ENCODE results near the gene FGD2. TPM values are rescaled to one million over a fixed set of nuclear protein-coding genes. Genes with fewer than 3 reads are reported as not detected.

Gene FGD2
- total RNA-seq, 1 experiment from 2014 or later, result 0.13 TPM

DNA sequence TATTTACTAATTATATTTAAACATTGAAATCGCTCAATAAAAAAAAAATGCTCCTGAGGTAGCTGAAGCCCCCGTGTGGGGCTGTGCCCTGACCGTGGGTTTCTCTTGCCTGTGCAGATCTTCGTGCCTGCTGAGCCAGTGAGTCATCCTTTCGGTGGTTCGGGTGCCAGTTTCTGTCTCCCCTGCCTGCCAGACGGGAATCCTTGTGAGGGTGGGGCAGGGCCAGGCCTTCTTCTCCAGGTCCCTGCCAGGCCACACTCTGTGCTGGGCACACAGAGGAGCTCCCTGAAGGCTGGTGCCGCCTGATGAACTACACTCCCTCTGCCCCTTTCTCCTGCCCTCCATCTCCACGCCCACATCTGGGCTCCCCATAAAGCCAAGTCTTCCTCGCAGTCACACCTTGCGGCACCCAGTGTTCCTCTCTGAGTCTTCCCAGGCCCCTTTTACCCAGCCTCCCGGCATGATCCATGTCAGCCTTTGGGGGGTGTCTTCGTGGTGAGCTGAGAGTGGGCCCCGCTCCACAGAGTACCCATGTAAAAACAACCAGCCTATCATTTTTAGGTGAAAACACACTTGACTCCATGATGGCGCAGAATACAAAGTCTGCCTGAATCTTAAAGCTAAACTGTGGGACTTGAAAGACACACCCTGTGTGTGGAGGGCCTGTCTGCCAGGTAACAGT lies 19.3 kb downstream of the FGD2 start:
- no peak overlapping the region for H4K91ac ChIP-seq (ENCODE audit: insufficient read length, low read depth, low read length)
- H3K56ac ChIP-seq (ENCODE audit: insufficient read length, low read depth, low read length), result no peak overlapping the region
- DNase-seq, result no peak
- no peak overlapping the region for H4K5ac ChIP-seq (ENCODE audit: insufficient read length, low read depth, low read length)
- no peak overlapping the region for H2AK5ac ChIP-seq (ENCODE audit: insufficient read length, low read length)
- H3K4me2 ChIP-seq (ENCODE audit: insufficient read depth, insufficient read length, low read length), result no peak overlapping the region
- no peaks in the 10 kb centered on the region for H3K9me3 ChIP-seq (ENCODE audit: control insufficient read depth, low read depth, low read length)
- Mint-ChIP-seq H3K4me1 (peaks cover 18 to 36% of the 10 kb centered on the region in 2 experiments), H3K36me3 (ENCODE audit: insufficient read depth in 1 of 3, low read depth in 3 of 3) (no peaks in the 10 kb centered on the region; a peak in 1 of 7 replicates), H3K4me3 (no peak overlapping the region), H3K9me3 (no peaks in the 10 kb centered on the region; a peak in 2 of 5 replicates), H3K27ac (peak overlapping the region in 1 of 3 experiments; percentile 46; a peak in 1 of 7 replicates), H3K27me3 (ENCODE audit: low read depth) (no peaks in the 10 kb centered on the region)
- H2BK5ac ChIP-seq (ENCODE audit: insufficient read length, low read length), result no peak overlapping the region
- H4K20me1 ChIP-seq (ENCODE audit: control insufficient read depth, insufficient read depth, insufficient read length), result peaks cover 3% of the 10 kb centered on the region
- no peaks in the 10 kb centered on the region for H3K23me2 ChIP-seq (ENCODE audit: insufficient read length, low read depth, low read length, poor library complexity, severe bottlenecking)
- no peak overlapping the region for H2BK15ac ChIP-seq (ENCODE audit: low read depth, low read length)
- TF ChIP-seq, protein P1, sequence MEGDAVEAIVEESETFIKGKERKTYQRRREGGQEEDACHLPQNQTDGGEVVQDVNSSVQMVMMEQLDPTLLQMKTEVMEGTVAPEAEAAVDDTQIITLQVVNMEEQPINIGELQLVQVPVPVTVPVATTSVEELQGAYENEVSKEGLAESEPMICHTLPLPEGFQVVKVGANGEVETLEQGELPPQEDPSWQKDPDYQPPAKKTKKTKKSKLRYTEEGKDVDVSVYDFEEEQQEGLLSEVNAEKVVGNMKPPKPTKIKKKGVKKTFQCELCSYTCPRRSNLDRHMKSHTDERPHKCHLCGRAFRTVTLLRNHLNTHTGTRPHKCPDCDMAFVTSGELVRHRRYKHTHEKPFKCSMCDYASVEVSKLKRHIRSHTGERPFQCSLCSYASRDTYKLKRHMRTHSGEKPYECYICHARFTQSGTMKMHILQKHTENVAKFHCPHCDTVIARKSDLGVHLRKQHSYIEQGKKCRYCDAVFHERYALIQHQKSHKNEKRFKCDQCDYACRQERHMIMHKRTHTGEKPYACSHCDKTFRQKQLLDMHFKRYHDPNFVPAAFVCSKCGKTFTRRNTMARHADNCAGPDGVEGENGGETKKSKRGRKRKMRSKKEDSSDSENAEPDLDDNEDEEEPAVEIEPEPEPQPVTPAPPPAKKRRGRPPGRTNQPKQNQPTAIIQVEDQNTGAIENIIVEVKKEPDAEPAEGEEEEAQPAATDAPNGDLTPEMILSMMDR (conservative IDR thresholded peaks at IDR 0.05), result no peak
- no CpG with 5 or more reads among the region's 15 CpGs for WGBS (ENCODE audit: extremely low coverage, insufficient read length, low lambda C conversion rate)
- no peak overlapping the region for H2AFZ ChIP-seq (ENCODE audit: low read length)
- no peak overlapping the region for H4K8ac ChIP-seq (replicated peaks; ENCODE audit: insufficient read length, low read depth, low read length)
- H2BK120ac ChIP-seq (ENCODE audit: low read depth, low read length, poor library complexity, severe bottlenecking), result no peak overlapping the region
- no peak overlapping the region for H3K27ac ChIP-seq (ENCODE audit: insufficient read length, low read depth, low read length)
- H3K79me1 ChIP-seq (ENCODE audit: insufficient read depth, low read depth, low read length, poor library complexity, severe bottlenecking), result no peaks in the 10 kb centered on the region
- no peak overlapping the region for H3K4ac ChIP-seq (ENCODE audit: low read depth, low read length)
- H3K14ac ChIP-seq (ENCODE audit: insufficient read depth, low read length), result no peak overlapping the region
- H3K23ac ChIP-seq (ENCODE audit: insufficient read length, low read depth, low read length), result no peak overlapping the region
- H2BK12ac ChIP-seq (ENCODE audit: insufficient read length, low read depth, low read length), result no peak overlapping the region
- no peak overlapping the region for H2BK20ac ChIP-seq (ENCODE audit: low read depth, low read length, poor library complexity, severe bottlenecking)
- H3K27me3 ChIP-seq (ENCODE audit: insufficient read depth, low read length), result no peaks in the 10 kb centered on the region
- no peak overlapping the region for H3K9ac ChIP-seq (ENCODE audit: extremely low read depth, insufficient read length, low read length)
- peaks cover 3% of the 10 kb centered on the region; the same call in 1 of the 2 replicates for H3K4me1 ChIP-seq (ENCODE audit: insufficient read depth, low read length)
- no peaks in the 10 kb centered on the region for H3K79me2 ChIP-seq (ENCODE audit: insufficient read depth, low read length)
- H3K18ac ChIP-seq (ENCODE audit: insufficient read length, low read depth, low read length), result no peak overlapping the region
- no peak overlapping the region for H3T11ph ChIP-seq (ENCODE audit: low read length)
